DND-41 (cell line): Measurements from ENCODE around the gene EIF1AD.

Experiments
- CTCF ChIP-seq: IDR thresholded peaks from 2 replicates; pipeline ENCODE4 v1.5.1; 2012; ENCODE audit warnings: borderline replicate concordance, low read length, moderate library complexity, mild to moderate bottlenecking; ENCODE audit not compliant: poor library complexity, severe bottlenecking; ENCODE audit errors: extremely low read depth
- EZH2 ChIP-seq: IDR thresholded peaks from 3 replicates; pipeline ENCODE4 v1.6.1; 2012; ENCODE audit warnings: borderline replicate concordance, low read depth, mild to moderate bottlenecking, moderate library complexity, low read length, inconsistent platforms; ENCODE audit not compliant: severe bottlenecking

- TF ChIP-seq CTCF (no peak), EZH2 (no peak)
Observed at GRCh38 chr11:66039765-66040164, 37.8 kb upstream of the EIF1AD start.
